DND-41 (cell line): ENCODE results near the gene GPX3.

ENCODE experiments used
- ATAC-seq: fragments of 200-7000 bp; cut with Tn5 transposase; 3 replicates; pipeline ENCODE4 v1.9.1; 2021; ENCODE audit warnings: low read depth; ENCODE audit not compliant: insufficient read depth
- DNase-seq: peaks from one replicate; pipeline ENCODE4 v3.0.0-alpha.2; 2020
- H2AFZ ChIP-seq: 2 replicates; pipeline ENCODE4 v1.6.0; 2012; ENCODE audit warnings: low read depth, low read length
- H3K27ac ChIP-seq: 2 replicates; pipeline ENCODE4 v1.5.1; 2012; ENCODE audit warnings: low read length, inconsistent platforms
- H3K27me3 ChIP-seq: fragments of 200-600 bp; sonication (generic); 2 replicates; pipeline ENCODE4 v1.6.0; 2012; ENCODE audit warnings: low read length, mild to moderate bottlenecking, inconsistent platforms; ENCODE audit not compliant: insufficient read depth, poor library complexity
- H3K36me3 ChIP-seq: 2 replicates; pipeline ENCODE4 v1.5.1; 2012; ENCODE audit warnings: low read length, inconsistent platforms; ENCODE audit not compliant: insufficient read depth
- H3K4me1 ChIP-seq: 2 replicates; pipeline ENCODE4 v1.5.1; 2012; ENCODE audit warnings: mild to moderate bottlenecking, low read length; ENCODE audit not compliant: insufficient read depth
- H3K4me2 ChIP-seq: 2 replicates; pipeline ENCODE4 v1.6.0; 2012; ENCODE audit warnings: mild to moderate bottlenecking, moderate library complexity, low read length, inconsistent platforms; ENCODE audit not compliant: insufficient read depth
- H3K4me3 ChIP-seq, 2 experiments: fragments of 200-600 bp in 1 of 2; shearing (Covaris generic) in 1 of 2; 2 replicates each; pipeline ENCODE4 v1.5.1; 2012 to 2016; ENCODE audit warnings: inconsistent platforms in 2 of 2, low read length in 2 of 2, mild to moderate bottlenecking in 2 of 2, low read depth in 1 of 2, moderate library complexity in 1 of 2
- H3K79me2 ChIP-seq: 2 replicates; pipeline ENCODE4 v1.6.0; 2012; ENCODE audit warnings: low read length, inconsistent platforms; ENCODE audit not compliant: insufficient read depth
- H3K9ac ChIP-seq: 2 replicates; pipeline ENCODE4 v1.6.0; 2012; ENCODE audit warnings: low read depth, mild to moderate bottlenecking, inconsistent platforms, low read length, moderate library complexity
- H3K9me3 ChIP-seq: 2 replicates; pipeline ENCODE4 v1.5.1; 2012; ENCODE audit warnings: low read length, moderate library complexity, mild to moderate bottlenecking, inconsistent platforms; ENCODE audit not compliant: insufficient read depth, severe bottlenecking
- H4K20me1 ChIP-seq: 2 replicates; pipeline ENCODE4 v1.6.0; 2012; ENCODE audit warnings: low read length; ENCODE audit not compliant: insufficient read depth
- CTCF ChIP-seq: IDR thresholded peaks from 2 replicates; pipeline ENCODE4 v1.5.1; 2012; ENCODE audit warnings: borderline replicate concordance, low read length, moderate library complexity, mild to moderate bottlenecking; ENCODE audit not compliant: poor library complexity, severe bottlenecking; ENCODE audit errors: extremely low read depth
- EZH2 ChIP-seq: IDR thresholded peaks from 3 replicates; pipeline ENCODE4 v1.6.1; 2012; ENCODE audit warnings: borderline replicate concordance, low read depth, mild to moderate bottlenecking, moderate library complexity, low read length, inconsistent platforms; ENCODE audit not compliant: severe bottlenecking

GPX3 gene

GRCh38 chr5:151024440-151025249, 4.3 kb downstream of the GPX3 start:
- no peaks in the 10 kb centered on the region for H3K27me3 ChIP-seq
- H3K36me3 ChIP-seq = peaks cover 20% of the 10 kb centered on the region
- no peaks in the 10 kb centered on the region for H3K4me1 ChIP-seq
- no peaks in the 10 kb centered on the region for H3K9me3 ChIP-seq
- H3K79me2 ChIP-seq = no peaks in the 10 kb centered on the region
- no peak overlapping the region for H3K9ac ChIP-seq
- H4K20me1 ChIP-seq = no peaks in the 10 kb centered on the region
- DNase-seq = no peak
- TF ChIP-seq CTCF (no peak), EZH2 (no peak)
- no peak overlapping the region for H3K4me3 ChIP-seq
- ATAC-seq = no peak
- H3K27ac ChIP-seq = no peak overlapping the region
- no peak overlapping the region for H2AFZ ChIP-seq
- no peak overlapping the region for H3K4me2 ChIP-seq

DNA sequence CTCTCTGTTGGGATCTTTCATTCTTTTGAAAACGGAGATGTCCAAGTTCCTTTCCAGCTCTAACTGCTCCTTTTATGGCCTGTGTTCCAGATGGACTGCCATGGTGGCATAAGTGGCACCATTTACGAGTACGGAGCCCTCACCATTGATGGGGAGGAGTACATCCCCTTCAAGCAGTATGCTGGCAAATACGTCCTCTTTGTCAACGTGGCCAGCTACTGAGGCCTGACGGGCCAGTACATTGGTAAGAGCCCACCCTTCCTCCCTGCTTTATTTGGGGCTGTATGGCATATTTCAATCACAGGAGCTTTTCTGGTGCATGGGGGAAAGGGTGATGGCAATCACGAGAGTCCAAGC, 4.8 kb downstream of the GPX3 start:
- Histone ChIP-seq H2AFZ (no peak overlapping the region), H3K9me3 (no peaks in the 10 kb centered on the region), H4K20me1 (no peaks in the 10 kb centered on the region), H3K27me3 (no peaks in the 10 kb centered on the region), H3K4me1 (no peaks in the 10 kb centered on the region), H3K27ac (no peak overlapping the region), H3K79me2 (no peaks in the 10 kb centered on the region), H3K4me2 (no peak overlapping the region), H3K9ac (no peak overlapping the region), H3K36me3 (peaks cover 26% of the 10 kb centered on the region), H3K4me3 (no peak overlapping the region)
- DNase-seq (no peak), ATAC-seq (no peak)
- TF ChIP-seq CTCF = no peak
- no peak for TF ChIP-seq EZH2

- Histone ChIP-seq H2AFZ (no peak overlapping the region), H4K20me1 (no peaks in the 10 kb centered on the region), H3K9ac (no peak overlapping the region), H3K9me3 (no peaks in the 10 kb centered on the region), H3K4me1 (no peaks in the 10 kb centered on the region), H3K27ac (no peak overlapping the region), H3K4me2 (no peak overlapping the region), H3K4me3 (no peak overlapping the region), H3K27me3 (no peaks in the 10 kb centered on the region), H3K79me2 (no peaks in the 10 kb centered on the region), H3K36me3 (peaks cover 34% of the 10 kb centered on the region)
- ATAC-seq (no peak), DNase-seq (no peak)
- TF ChIP-seq CTCF (no peak), EZH2 (no peak)
These were observed 5.7 kb downstream of the GPX3 start for GRCh38 chr5:151026088-151026487.
